Dedifferentiated amniotic fluid mesenchymal stem cell (primary cell): ENCODE data around the gene P2RY2.

Source experiments
- DNase-seq: peaks from one replicate; pipeline ENCODE4 v3.0.0-alpha.2; 2016; ENCODE audit errors: extremely low spot score

P2RY2 gene

GRCh38 chr11:73204711-73205121 lies 13.4 kb upstream of the P2RY2 start:
- DNase-seq = no peak

GRCh38 chr11:73205661-73206343 lies 12.3 kb upstream of the P2RY2 start:
- DNase-seq = no peak

GRCh38 chr11:73206801-73207200 lies 11.3 kb upstream of the P2RY2 start:
- DNase-seq = no peak

- DNase-seq = no peak
Measured at GRCh38 chr11:73209892-73210291, 8.2 kb upstream of the P2RY2 start.

- DNase-seq = no peak
Measured at GRCh38 chr11:73210916-73211667, 7.0 kb upstream of the P2RY2 start.

GRCh38 chr11:73213196-73214143 lies 4.6 kb upstream of the P2RY2 start:
- no peak for DNase-seq

- DNase-seq = no peak
Measured at GRCh38 chr11:73215191-73216134, 2.6 kb upstream of the P2RY2 start.

- DNase-seq = no peak
Measured at GRCh38 chr11:73216465-73216864, 1.6 kb upstream of the P2RY2 start.

GRCh38 chr11:73217131-73217809 lies 811 bp upstream of the P2RY2 start:
- no peak for DNase-seq

- no peak for DNase-seq
Measured at GRCh38 chr11:73217810-73218105, 323 bp upstream of the P2RY2 start.

GRCh38 chr11:73218830-73219215 lies 742 bp downstream of the P2RY2 start:
- DNase-seq = no peak

GRCh38 chr11:73219396-73220285 lies 1.6 kb downstream of the P2RY2 start:
- DNase-seq = no peak

GRCh38 chr11:73221451-73221850 lies 3.4 kb downstream of the P2RY2 start:
- DNase-seq = no peak

- DNase-seq = no peak
Measured at GRCh38 chr11:73221996-73222395, 3.9 kb downstream of the P2RY2 start.

GRCh38 chr11:73223998-73224730 lies 6.1 kb downstream of the P2RY2 start:
- DNase-seq = no peak

GRCh38 chr11:73225001-73225686 lies 7.1 kb downstream of the P2RY2 start:
- DNase-seq = no peak

GRCh38 chr11:73225851-73226250 lies 7.8 kb downstream of the P2RY2 start:
- no peak for DNase-seq

- no peak for DNase-seq
Measured at GRCh38 chr11:73226297-73227006, 8.4 kb downstream of the P2RY2 start.
